MM.1S (cell line): ENCODE results near the gene KIF18B.

Experiments
- CTCF ChIP-seq: fragments of 300-600 bp; sonication (generic); IDR thresholded peaks from 2 replicates; pipeline ENCODE4 v1.5.1; 2016; ENCODE audit warnings: antibody characterized with exemption, low read length, mixed read lengths
- EZH2 ChIP-seq: fragments of 300-600 bp; sonication (generic); optimal IDR thresholded peaks from 2 replicates; pipeline ENCODE3; 2017; ENCODE audit warnings: low read depth, mild to moderate bottlenecking, antibody characterized with exemption, low read length, mixed read lengths
- EZH2phosphoT487 ChIP-seq: fragments of 300-600 bp; sonication (generic); IDR thresholded peaks from 2 replicates; pipeline ENCODE4 v1.6.1; 2018; ENCODE audit warnings: antibody characterized with exemption, low read length

- TF ChIP-seq CTCF (peak; percentile 11; the same call in 1 of the 2 replicates), EZH2phosphoT487 (no peak), EZH2 (no peak)
Measured at GRCh38 chr17:44977065-44977464, 29.5 kb upstream of the KIF18B start.
